Neural progenitor cell (in vitro differentiated cells): ENCODE data around the gene MAP2K5.

Source experiments
- EZH2 ChIP-seq: fragments of 200-600 bp; sonication (generic); IDR thresholded peaks from 2 replicates; pipeline ENCODE4 v1.6.1; 2017; ENCODE audit warnings: antibody characterized with exemption, mild to moderate bottlenecking, moderate library complexity
- TF ChIP-seq, protein P1 (sequence below): fragments of 200-600 bp; sonication (generic); IDR thresholded peaks from 2 replicates; pipeline ENCODE4 v1.5.1; 2017; ENCODE audit warnings: antibody characterized with exemption, mild to moderate bottlenecking

DNA sequence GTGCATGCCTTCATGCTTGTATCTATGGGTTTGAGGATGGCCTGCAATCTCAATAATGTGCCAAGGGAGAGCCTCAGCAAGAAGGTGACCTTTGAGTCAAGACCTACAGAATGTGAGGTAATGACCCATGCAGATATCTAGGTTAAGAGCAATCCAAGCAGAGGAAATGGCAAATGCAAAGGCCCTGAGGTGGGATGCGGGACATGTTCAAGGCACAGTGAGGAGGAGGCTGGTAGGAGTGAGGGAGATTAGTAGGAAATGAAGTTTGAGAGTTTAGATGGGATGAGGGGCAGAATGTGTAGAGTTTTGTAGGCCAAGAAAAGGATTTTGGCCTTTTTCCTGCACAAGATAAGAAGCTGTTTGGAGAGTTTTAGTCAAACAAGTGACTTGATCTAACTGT is 4.7 kb upstream of the MAP2K5 start:
- TF ChIP-seq, protein P1, sequence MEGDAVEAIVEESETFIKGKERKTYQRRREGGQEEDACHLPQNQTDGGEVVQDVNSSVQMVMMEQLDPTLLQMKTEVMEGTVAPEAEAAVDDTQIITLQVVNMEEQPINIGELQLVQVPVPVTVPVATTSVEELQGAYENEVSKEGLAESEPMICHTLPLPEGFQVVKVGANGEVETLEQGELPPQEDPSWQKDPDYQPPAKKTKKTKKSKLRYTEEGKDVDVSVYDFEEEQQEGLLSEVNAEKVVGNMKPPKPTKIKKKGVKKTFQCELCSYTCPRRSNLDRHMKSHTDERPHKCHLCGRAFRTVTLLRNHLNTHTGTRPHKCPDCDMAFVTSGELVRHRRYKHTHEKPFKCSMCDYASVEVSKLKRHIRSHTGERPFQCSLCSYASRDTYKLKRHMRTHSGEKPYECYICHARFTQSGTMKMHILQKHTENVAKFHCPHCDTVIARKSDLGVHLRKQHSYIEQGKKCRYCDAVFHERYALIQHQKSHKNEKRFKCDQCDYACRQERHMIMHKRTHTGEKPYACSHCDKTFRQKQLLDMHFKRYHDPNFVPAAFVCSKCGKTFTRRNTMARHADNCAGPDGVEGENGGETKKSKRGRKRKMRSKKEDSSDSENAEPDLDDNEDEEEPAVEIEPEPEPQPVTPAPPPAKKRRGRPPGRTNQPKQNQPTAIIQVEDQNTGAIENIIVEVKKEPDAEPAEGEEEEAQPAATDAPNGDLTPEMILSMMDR: no peak
- no peak for TF ChIP-seq EZH2
